ENCODE measurements around the gene PPP2R1B. TPM values are rescaled to one million over a fixed set of nuclear protein-coding genes. Genes with fewer than 3 reads are reported as not detected.
A peak's percentile ranks its signal among the peaks of the same experiment; 100 is the strongest.
"Not testable (repeated sequence)": the region's sequence is repeated elsewhere in the genome, so short reads cannot be mapped to it uniquely, and the experiment has no call there.

PPP2R1B gene
- total RNA-seq, 4 donors from 2014 or later = 18.7 to 22.4 (median 20.7) TPM

DNA sequence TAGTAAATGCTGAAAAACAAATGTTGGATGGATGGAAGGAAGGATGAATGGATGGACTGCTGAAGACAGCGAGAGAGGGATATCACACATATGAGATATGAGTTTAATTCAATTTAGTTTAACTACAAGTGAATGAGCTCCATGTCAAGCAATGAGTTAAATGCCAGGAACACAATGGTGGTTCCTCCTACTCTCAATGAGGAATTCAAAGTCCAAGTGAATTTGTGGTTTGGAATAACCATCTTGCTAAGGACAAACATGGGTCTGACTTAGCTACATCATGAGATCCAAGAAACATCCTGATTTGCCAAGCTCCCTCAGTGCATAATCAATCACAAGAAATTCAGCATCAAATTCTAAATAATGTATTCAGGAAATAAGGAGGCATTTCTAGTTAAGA, 26.1 kb upstream of the PPP2R1B start:
- DNase-seq (ENCODE audit: low spot score in 2 of 2) = no peak
- no peak overlapping the region for H3K4me3 ChIP-seq (ENCODE audit: low read depth, poor library complexity, severe bottlenecking)
- intact Hi-C loops (cut with DNase I; ENCODE audit: low total_unique reads) = no loop called here
- TF ChIP-seq, protein P1, sequence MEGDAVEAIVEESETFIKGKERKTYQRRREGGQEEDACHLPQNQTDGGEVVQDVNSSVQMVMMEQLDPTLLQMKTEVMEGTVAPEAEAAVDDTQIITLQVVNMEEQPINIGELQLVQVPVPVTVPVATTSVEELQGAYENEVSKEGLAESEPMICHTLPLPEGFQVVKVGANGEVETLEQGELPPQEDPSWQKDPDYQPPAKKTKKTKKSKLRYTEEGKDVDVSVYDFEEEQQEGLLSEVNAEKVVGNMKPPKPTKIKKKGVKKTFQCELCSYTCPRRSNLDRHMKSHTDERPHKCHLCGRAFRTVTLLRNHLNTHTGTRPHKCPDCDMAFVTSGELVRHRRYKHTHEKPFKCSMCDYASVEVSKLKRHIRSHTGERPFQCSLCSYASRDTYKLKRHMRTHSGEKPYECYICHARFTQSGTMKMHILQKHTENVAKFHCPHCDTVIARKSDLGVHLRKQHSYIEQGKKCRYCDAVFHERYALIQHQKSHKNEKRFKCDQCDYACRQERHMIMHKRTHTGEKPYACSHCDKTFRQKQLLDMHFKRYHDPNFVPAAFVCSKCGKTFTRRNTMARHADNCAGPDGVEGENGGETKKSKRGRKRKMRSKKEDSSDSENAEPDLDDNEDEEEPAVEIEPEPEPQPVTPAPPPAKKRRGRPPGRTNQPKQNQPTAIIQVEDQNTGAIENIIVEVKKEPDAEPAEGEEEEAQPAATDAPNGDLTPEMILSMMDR (IDR thresholded peaks at IDR 0.05) = no peak
- no peak for TF ChIP-seq POLR2A (IDR thresholded peaks at IDR 0.05)
- whole genome bisulfite sequencing, 2 donors = 94 to 100% methylated on average over 1 of the region's 1 CpG

DNA sequence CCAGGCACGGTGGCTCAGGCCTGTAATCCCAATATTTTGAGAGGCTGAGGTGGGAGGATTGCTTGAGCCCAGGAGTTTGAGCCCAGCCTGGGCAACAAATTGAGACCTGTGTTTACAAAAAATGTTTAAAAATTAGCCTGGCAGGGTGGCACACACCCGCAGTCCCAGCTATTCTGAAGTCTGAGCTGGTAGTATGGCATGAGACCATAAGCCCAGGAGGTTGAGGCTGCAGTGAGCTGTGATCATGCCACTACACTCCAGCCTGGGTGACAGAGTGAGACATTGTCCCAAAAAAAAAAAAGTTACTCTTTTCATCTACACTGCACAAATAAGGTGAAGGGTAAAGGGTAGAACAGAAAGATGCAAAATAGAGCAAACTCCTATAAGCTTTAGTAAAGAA, 22.3 kb upstream of the PPP2R1B start:
- 64 to 76% methylated on average over 2 of the region's 2 CpGs for WGBS, 2 donors
- TF ChIP-seq POLR2A (IDR thresholded peaks at IDR 0.05) = no peak
- TF ChIP-seq, protein P1 (IDR thresholded peaks at IDR 0.05) = no peak
- no peak for DNase-seq (ENCODE audit: low spot score in 2 of 2)
- intact Hi-C loops (cut with DNase I; ENCODE audit: low total_unique reads) = loop anchor here (10.0 kb wide), 1 partner anchor 46 kb away; no protein-coding TSS in a partner anchor
- no peak overlapping the region for H3K4me3 ChIP-seq (ENCODE audit: low read depth, poor library complexity, severe bottlenecking)

DNA sequence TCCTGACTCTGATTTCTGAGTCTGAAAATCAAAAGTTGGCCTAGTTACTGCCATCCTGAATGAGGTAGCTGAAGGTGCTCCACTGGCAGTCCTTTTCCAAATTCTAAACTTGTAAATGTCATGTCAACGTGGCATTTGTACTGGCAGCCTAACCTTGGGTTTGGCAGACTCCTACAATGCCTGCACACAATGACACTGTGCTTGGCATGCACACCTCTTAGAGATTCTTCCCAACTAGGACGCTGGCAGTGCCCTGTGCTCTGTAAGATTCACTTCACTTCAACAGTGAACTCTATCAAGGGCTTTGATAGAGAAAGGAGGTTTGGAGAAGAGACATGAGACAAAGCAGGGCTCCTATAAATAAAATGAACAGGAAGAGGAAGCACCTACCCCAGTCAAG, 21.9 kb upstream of the PPP2R1B start:
- intact Hi-C loops (cut with DNase I; ENCODE audit: low total_unique reads) = loop anchor here (10.0 kb wide), 1 partner anchor 47 kb away; no protein-coding TSS in a partner anchor
- DNase-seq (ENCODE audit: low spot score in 2 of 2) = peak in 1 of 2 donors; percentile 27
- TF ChIP-seq POLR2A (IDR thresholded peaks at IDR 0.05) = no peak
- TF ChIP-seq, protein P1 (IDR thresholded peaks at IDR 0.05) = no peak
- no peak overlapping the region for H3K4me3 ChIP-seq (ENCODE audit: low read depth, poor library complexity, severe bottlenecking)
- WGBS, 2 donors = 45 to 49% methylated on average over 2 of the region's 2 CpGs

DNA sequence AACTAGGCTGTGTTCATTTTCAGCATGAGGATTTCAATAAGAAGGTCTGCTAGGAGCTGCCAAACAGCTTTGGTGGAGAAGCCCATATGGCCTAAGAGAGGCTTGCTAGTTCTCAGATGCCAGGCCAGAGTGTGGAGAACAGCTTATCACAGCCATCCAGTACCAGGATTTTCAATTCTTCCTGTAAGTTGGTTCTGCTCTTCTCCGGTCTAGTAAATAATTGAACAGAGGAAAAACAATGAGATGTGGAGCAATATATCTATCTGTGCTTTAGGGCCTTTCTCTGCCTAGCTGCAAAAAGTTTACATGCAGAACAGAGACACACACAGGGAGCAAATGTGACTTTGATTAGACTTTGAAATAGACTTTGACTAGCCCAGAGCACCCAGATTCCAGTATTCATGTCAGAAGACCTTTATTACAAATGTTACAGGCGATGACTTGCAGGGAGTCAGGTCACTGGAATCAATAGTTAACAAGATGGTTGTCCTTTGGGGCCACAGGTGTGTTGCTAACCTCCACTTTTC, 19.8 kb upstream of the PPP2R1B start:
- no peak overlapping the region for H3K4me3 ChIP-seq (ENCODE audit: low read depth, poor library complexity, severe bottlenecking)
- no peak for DNase-seq (ENCODE audit: low spot score in 2 of 2)
- no peak for TF ChIP-seq POLR2A (IDR thresholded peaks at IDR 0.05)
- TF ChIP-seq, protein P1 (IDR thresholded peaks at IDR 0.05) = no peak
- WGBS, 2 donors = 87 to 89% methylated on average over 2 of the region's 2 CpGs
- intact Hi-C loops (cut with DNase I; ENCODE audit: low total_unique reads) = loop anchor here (10.0 kb wide), 1 partner anchor 49 kb away; no protein-coding TSS in a partner anchor

DNA sequence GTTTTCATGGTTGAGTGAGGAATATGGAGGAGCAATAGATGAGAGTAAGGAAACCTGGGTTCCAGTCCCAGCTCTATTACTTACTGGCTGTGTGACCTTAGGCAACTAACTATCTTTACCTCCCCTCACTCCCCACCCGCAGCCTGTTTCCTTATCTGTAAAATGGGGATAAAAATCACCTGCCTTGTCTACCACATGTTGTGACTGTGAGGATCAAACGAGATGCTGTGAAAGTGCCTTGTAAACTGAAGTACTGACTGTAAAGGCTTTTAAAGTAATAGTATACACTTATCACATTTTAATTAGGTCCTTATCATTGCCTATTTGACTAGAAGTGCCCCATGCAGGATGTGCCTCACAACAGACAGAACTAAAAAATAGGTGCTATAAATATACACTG, 18.9 kb upstream of the PPP2R1B start:
- intact Hi-C loops (cut with DNase I; ENCODE audit: low total_unique reads) = loop anchor here (10.0 kb wide), 1 partner anchor 50 kb away; no protein-coding TSS in a partner anchor
- no peak for TF ChIP-seq POLR2A (IDR thresholded peaks at IDR 0.05)
- TF ChIP-seq, protein P1 (IDR thresholded peaks at IDR 0.05) = no peak
- WGBS, 2 donors = 83 to 93% methylated on average over 2 of the region's 2 CpGs
- DNase-seq (ENCODE audit: low spot score in 2 of 2) = no peak
- H3K4me3 ChIP-seq (ENCODE audit: low read depth, poor library complexity, severe bottlenecking) = no peak overlapping the region

DNA sequence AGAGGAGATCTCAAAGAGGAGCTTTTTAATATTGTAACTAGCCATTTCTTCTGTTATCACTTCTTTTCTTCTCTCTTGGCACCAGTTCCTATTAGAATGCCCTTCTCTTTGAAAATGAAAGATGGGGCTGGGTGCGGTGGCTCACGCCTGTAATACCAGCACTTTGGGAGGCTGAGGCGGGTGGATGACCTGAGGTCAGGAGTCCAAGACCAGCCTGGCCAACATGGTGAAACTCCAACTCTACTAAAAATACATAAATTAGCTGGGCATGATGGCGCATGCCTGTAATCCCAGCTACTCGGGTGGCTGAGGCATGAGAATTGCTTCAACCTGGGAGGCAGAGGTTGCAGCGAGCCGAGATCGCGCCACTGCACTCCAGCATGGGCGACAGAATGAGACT, 18.1 kb upstream of the PPP2R1B start:
- 95 to 97% methylated on average over 10 of the region's 10 CpGs for WGBS, 2 donors
- DNase-seq (ENCODE audit: low spot score in 2 of 2); H3K4me3 ChIP-seq (ENCODE audit: low read depth, poor library complexity, severe bottlenecking): not testable (repeated sequence)
- intact Hi-C loops (cut with DNase I; ENCODE audit: low total_unique reads) = loop anchor here (10.0 kb wide), 1 partner anchor 50 kb away; no protein-coding TSS in a partner anchor
